Esophagus muscularis mucosa (tissue), 4 donors: ENCODE results near the gene GMDS. TPM values are rescaled to one million over a fixed set of nuclear protein-coding genes. Genes with fewer than 3 reads are reported as not detected.

ENCODE experiments used
- DNase-seq: peaks from one replicate; pipeline ENCODE4 v3.0.0-alpha.2; 2017; ENCODE audit errors: extremely low spot score
- H3K27ac ChIP-seq, 4 donors: fragments of 200-600 bp; sonication (generic); replicated peaks in 1 of 4; 1 replicate in 3 of 4; 2 replicates in 1 of 4; pipeline ENCODE4 v1.5.1; 2016 to 2019; ENCODE audit warnings: mild to moderate bottlenecking in 1 of 4
- H3K27me3 ChIP-seq, 4 donors: fragments of 200-600 bp; sonication (generic); one replicate each; pipeline versions ENCODE4 v1.5.1 to v1.6.0; 2016 to 2019
- H3K36me3 ChIP-seq, 4 donors: fragments of 200-600 bp; sonication (generic); one replicate each; pipeline ENCODE4 v1.5.1; 2016 to 2019
- H3K4me1 ChIP-seq, 4 donors: fragments of 200-600 bp; sonication (generic); one replicate each; pipeline ENCODE4 v1.5.1; 2016 to 2019
- H3K4me3 ChIP-seq, 4 donors: fragments of 200-600 bp; sonication (generic); 1 replicate in 2 of 4; 2 replicates in 2 of 4; pipeline ENCODE4 v1.5.1; 2016 to 2019; ENCODE audit warnings: mild to moderate bottlenecking in 4 of 4, moderate library complexity in 1 of 4
- H3K9me3 ChIP-seq, 4 donors: fragments of 200-600 bp; sonication (generic); 1 replicate in 3 of 4; 2 replicates in 1 of 4; pipeline ENCODE4 v1.5.1; 2016 to 2019
- CTCF ChIP-seq, 3 experiments: fragments of 200-600 bp in 2 of 3; fragments of 450-650 bp in 1 of 3; sonication (generic) in 2 of 3; IDR thresholded peaks; one replicate each; pipeline ENCODE4 v1.5.1; 2017 to 2019; ENCODE audit warnings: antibody characterized with exemption in 3 of 3, mild to moderate bottlenecking in 2 of 3, moderate library complexity in 1 of 3
- EP300 ChIP-seq: sonication (generic); formaldehyde crosslinking; IDR thresholded peaks from one replicate; pipeline ENCODE4 v1.6.1; 2017; ENCODE audit warnings: antibody characterized with exemption
- POLR2A ChIP-seq: fragments of 450-650 bp; IDR thresholded peaks from one replicate; pipeline ENCODE4 v1.6.1; 2017; ENCODE audit warnings: antibody characterized with exemption, moderate library complexity, mild to moderate bottlenecking, low read depth
- POLR2AphosphoS5 ChIP-seq, 2 donors: sonication (generic); formaldehyde crosslinking; IDR thresholded peaks; one replicate each; pipeline ENCODE4 v1.6.1; 2017; ENCODE audit warnings: antibody characterized with exemption in 2 of 2
- WGBS: methylation state at CpG from one replicate; pipeline ENCODE4 v1.1.5; 2018; 5-methylcytosine and 5-hydroxymethylcytosine counted together
- intact Hi-C: fragments of 100-400 bp; cut with DNase I; formaldehyde crosslinking; loops from one replicate; pipeline ENCODE4 v1.15.1; 2023
- total RNA-seq, 4 donors: library from RNA; depleted of rRNA; stranded (reverse); fragments of >200 nt; gene quantifications; one replicate each; pipeline versions ENCODE4 v1.1.0 to v1.2.1, GENCODE V29; 2016

GMDS gene
- total RNA-seq, 4 donors from 2014 or later: 3.6 to 14.1 (median 6.0) TPM

- no peak overlapping the region for H3K27ac ChIP-seq
- intact Hi-C loops: no loop called here
- peaks cover 10 to 17% (median 15%) of the 10 kb centered on the region in 4 donors for H3K4me1 ChIP-seq
- H3K36me3 ChIP-seq: no peaks in the 10 kb centered on the region
- no peaks in the 10 kb centered on the region for H3K9me3 ChIP-seq
- DNase-seq: no peak
- WGBS: 89% methylated on average over 6 of the region's 6 CpGs
- H3K4me3 ChIP-seq: no peak overlapping the region
- no peaks in the 10 kb centered on the region for H3K27me3 ChIP-seq
- TF ChIP-seq EP300 (no peak), CTCF (IDR thresholded peaks at IDR 0.05) (no peak), POLR2A (no peak), POLR2AphosphoS5 (IDR thresholded peaks at IDR 0.05) (no peak)
Observed at GRCh38 chr6:1763404-1763803, 482.0 kb downstream of the GMDS start.

GRCh38 chr6:1762203-1762602 lies 483.2 kb downstream of the GMDS start:
- H3K27me3 ChIP-seq: no peaks in the 10 kb centered on the region
- TF ChIP-seq POLR2AphosphoS5 (IDR thresholded peaks at IDR 0.05) (no peak), POLR2A (no peak), EP300 (no peak), CTCF (IDR thresholded peaks at IDR 0.05) (no peak)
- no peaks in the 10 kb centered on the region for H3K9me3 ChIP-seq
- 85% methylated on average over 9 of the region's 9 CpGs for WGBS
- DNase-seq: no peak
- H3K4me1 ChIP-seq: peaks cover 2 to 7% (median 7%) of the 10 kb centered on the region in 4 donors
- H3K4me3 ChIP-seq: no peak overlapping the region
- intact Hi-C loops: no loop called here
- H3K27ac ChIP-seq: no peak overlapping the region
- no peaks in the 10 kb centered on the region for H3K36me3 ChIP-seq

GRCh38 chr6:1761477-1761877 lies 483.9 kb downstream of the GMDS start:
- Histone ChIP-seq H3K27ac (no peak overlapping the region), H3K9me3 (no peaks in the 10 kb centered on the region), H3K4me1 (peaks cover 0 to 1% (median under 1%) of the 10 kb centered on the region in 4 donors), H3K36me3 (no peaks in the 10 kb centered on the region), H3K4me3 (no peak overlapping the region), H3K27me3 (no peaks in the 10 kb centered on the region)
- 95% methylated on average over 4 of the region's 4 CpGs for WGBS
- no peak for TF ChIP-seq EP300
- no peak for TF ChIP-seq CTCF (IDR thresholded peaks at IDR 0.05)
- TF ChIP-seq POLR2AphosphoS5 (IDR thresholded peaks at IDR 0.05): no peak
- TF ChIP-seq POLR2A: no peak
- no peak for DNase-seq
- intact Hi-C loops: no loop called here

GRCh38 chr6:1760876-1761275 lies 484.5 kb downstream of the GMDS start:
- intact Hi-C loops: no loop called here
- H3K36me3 ChIP-seq: no peaks in the 10 kb centered on the region
- H3K4me3 ChIP-seq: no peak overlapping the region
- TF ChIP-seq POLR2AphosphoS5 (IDR thresholded peaks at IDR 0.05): no peak
- TF ChIP-seq EP300: no peak
- TF ChIP-seq CTCF (IDR thresholded peaks at IDR 0.05): no peak
- no peak for TF ChIP-seq POLR2A
- no peak overlapping the region for H3K27ac ChIP-seq
- no peak for DNase-seq
- no peaks in the 10 kb centered on the region for H3K27me3 ChIP-seq
- WGBS: 92% methylated on average over 2 of the region's 2 CpGs
- no peaks in the 10 kb centered on the region for H3K9me3 ChIP-seq
- no peaks in the 10 kb centered on the region for H3K4me1 ChIP-seq

- no peak overlapping the region for H3K4me3 ChIP-seq
- 88% methylated on average over 8 of the region's 8 CpGs for WGBS
- TF ChIP-seq EP300 (no peak), POLR2A (no peak), CTCF (IDR thresholded peaks at IDR 0.05) (no peak), POLR2AphosphoS5 (IDR thresholded peaks at IDR 0.05) (no peak)
- no peak overlapping the region for H3K27ac ChIP-seq
- intact Hi-C loops: no loop called here
- no peaks in the 10 kb centered on the region for H3K27me3 ChIP-seq
- no peaks in the 10 kb centered on the region for H3K36me3 ChIP-seq
- no peaks in the 10 kb centered on the region for H3K9me3 ChIP-seq
- no peak for DNase-seq
- H3K4me1 ChIP-seq: no peaks in the 10 kb centered on the region
Observed at GRCh38 chr6:1759870-1760269, 485.5 kb downstream of the GMDS start.
